Activated CD4-positive, alpha-beta T cell treated with anti-CD3 and anti-CD28 coated beads for 4 hours (primary cell): Measurements from ENCODE around the gene KHK.
"Not testable (repeated sequence)": the region's sequence is repeated elsewhere in the genome, so short reads cannot be mapped to it uniquely, and the experiment has no call there.

Experiments
- DNase-seq, 2 donors: peaks; one replicate each; pipeline ENCODE4 v3.0.0-alpha.2; 2020

KHK gene

GRCh38 chr2:27097341-27097740, 10.8 kb downstream of the KHK start:
- no peak for DNase-seq

GRCh38 chr2:27099334-27099955, 12.9 kb downstream of the KHK start:
- no peak for DNase-seq

- no peak for DNase-seq
Measured at GRCh38 chr2:27100036-27100435, 13.5 kb downstream of the KHK start.

- DNase-seq: no peak
Measured at GRCh38 chr2:27102329-27102728, 15.8 kb downstream of the KHK start.

GRCh38 chr2:27105981-27106380, 19.4 kb downstream of the KHK start:
- DNase-seq: no peak

- no peak for DNase-seq
Measured at GRCh38 chr2:27108221-27108620, 21.6 kb downstream of the KHK start.

- no peak for DNase-seq
Measured at GRCh38 chr2:27109083-27109482, 22.5 kb downstream of the KHK start.

- DNase-seq: not testable (repeated sequence)
Measured at GRCh38 chr2:27110603-27111352, 24.2 kb downstream of the KHK start.

GRCh38 chr2:27111392-27112078, 25.0 kb downstream of the KHK start:
- DNase-seq: not testable (repeated sequence)

GRCh38 chr2:27115519-27115918, 28.9 kb downstream of the KHK start:
- no peak for DNase-seq

- no peak for DNase-seq
Measured at GRCh38 chr2:27117995-27118524, 31.5 kb downstream of the KHK start.

GRCh38 chr2:27118525-27119329, 32.2 kb downstream of the KHK start, which contains the start of gene CGREF1:
Gene CGREF1, minus strand, starts transcription at chr2:27119128. Its CDS starts 14,762 bp downstream, at chr2:27104366.
- no peak for DNase-seq

GRCh38 chr2:27119330-27119670, 32.7 kb downstream of the KHK start:
- DNase-seq: not testable (repeated sequence)

GRCh38 chr2:27121906-27122305, 35.3 kb downstream of the KHK start:
- no peak for DNase-seq

GRCh38 chr2:27122791-27123190, 36.2 kb downstream of the KHK start:
- DNase-seq: no peak

- DNase-seq: peak; percentile 56 to 59
Measured at GRCh38 chr2:27123302-27124150, 37.0 kb downstream of the KHK start, which contains the start of gene ABHD1. Gene ABHD1, plus strand, starts transcription at chr2:27123815. Its CDS starts 134 bp downstream, at chr2:27123949.

- no peak for DNase-seq
Measured at GRCh38 chr2:27125104-27125503, 38.5 kb downstream of the KHK start.

- no peak for DNase-seq
Measured at GRCh38 chr2:27126252-27126710, 39.7 kb downstream of the KHK start.

- no peak for DNase-seq
Measured at GRCh38 chr2:27127883-27128667, 41.5 kb downstream of the KHK start.

- DNase-seq: no peak
Measured at GRCh38 chr2:27128668-27129571, 42.3 kb downstream of the KHK start.
